ENCODE results near the gene DTYMK.

DNA sequence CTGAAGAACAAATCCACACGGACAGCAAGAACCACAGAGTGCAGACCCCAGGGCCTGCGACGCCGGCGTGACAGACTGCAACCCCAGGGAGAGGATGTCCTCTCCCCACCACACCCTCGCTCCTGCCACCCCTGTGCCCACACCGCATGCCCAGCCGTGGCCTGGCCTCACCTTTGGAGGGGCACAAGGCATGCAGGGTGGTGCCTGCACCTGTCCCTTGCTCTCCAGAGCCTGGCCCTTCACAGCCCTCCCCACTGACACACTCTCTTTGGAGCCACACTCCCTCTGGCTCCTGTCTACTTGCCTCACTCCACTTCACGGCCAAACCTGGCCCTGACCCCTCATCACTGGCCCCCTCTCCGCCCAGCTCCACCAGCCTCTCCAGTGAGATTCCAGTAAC, 58.9 kb downstream of the DTYMK start:
- TF ChIP-seq, protein P1, sequence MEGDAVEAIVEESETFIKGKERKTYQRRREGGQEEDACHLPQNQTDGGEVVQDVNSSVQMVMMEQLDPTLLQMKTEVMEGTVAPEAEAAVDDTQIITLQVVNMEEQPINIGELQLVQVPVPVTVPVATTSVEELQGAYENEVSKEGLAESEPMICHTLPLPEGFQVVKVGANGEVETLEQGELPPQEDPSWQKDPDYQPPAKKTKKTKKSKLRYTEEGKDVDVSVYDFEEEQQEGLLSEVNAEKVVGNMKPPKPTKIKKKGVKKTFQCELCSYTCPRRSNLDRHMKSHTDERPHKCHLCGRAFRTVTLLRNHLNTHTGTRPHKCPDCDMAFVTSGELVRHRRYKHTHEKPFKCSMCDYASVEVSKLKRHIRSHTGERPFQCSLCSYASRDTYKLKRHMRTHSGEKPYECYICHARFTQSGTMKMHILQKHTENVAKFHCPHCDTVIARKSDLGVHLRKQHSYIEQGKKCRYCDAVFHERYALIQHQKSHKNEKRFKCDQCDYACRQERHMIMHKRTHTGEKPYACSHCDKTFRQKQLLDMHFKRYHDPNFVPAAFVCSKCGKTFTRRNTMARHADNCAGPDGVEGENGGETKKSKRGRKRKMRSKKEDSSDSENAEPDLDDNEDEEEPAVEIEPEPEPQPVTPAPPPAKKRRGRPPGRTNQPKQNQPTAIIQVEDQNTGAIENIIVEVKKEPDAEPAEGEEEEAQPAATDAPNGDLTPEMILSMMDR (IDR thresholded peaks at IDR 0.05) = no peak
- TF ChIP-seq POLR2A (IDR thresholded peaks at IDR 0.05) = no peak

Data from testis (tissue), 2 donors.